K562 (cell line): Measurements from ENCODE around the gene AGPAT1. TPM values are rescaled to one million over a fixed set of nuclear protein-coding genes. Genes with fewer than 3 reads are reported as not detected.
A peak's percentile ranks its signal among the peaks of the same experiment; 100 is the strongest.

Experiments used
- ATAC-seq: fragments of 200-7000 bp; cut with Tn5 transposase; 3 replicates; pipeline ENCODE4 v1.9.1; 2020; ENCODE audit warnings: moderate library complexity
- BruUV-seq: library from RNA; stranded (reverse); fragments of 400-500 nt; replicated peaks from 2 replicates; lab custom pipeline; 2021; lab: Mats Ljungman, UMichigan
- CTCF ChIA-PET: fragments of 300-600 bp; formaldehyde crosslinking; extraction: SDS; loops from one replicate; lab custom pipeline; 2021; ENCODE audit warnings: low intra/inter-chr PET ratio; lab: Yijun Ruan, JAX
- POLR2A ChIA-PET: fragments of 300-600, 350-650 bp; sonication (Branson Sonifier 250); formaldehyde crosslinking; extraction: SDS; loops from one replicate; lab custom pipeline; 2021; ENCODE audit warnings: antibody characterized with exemption, inconsistent platforms; lab: Yijun Ruan, JAX
- DNase-seq, 4 experiments: peaks; one replicate each; pipeline versions ENCODE4 v3.0.0 to v3.0.0-alpha.2; 2011 to 2018; ENCODE audit warnings: low spot score in 3 of 4, mixed read lengths in 3 of 4; ENCODE audit errors: extremely low read depth in 1 of 4
- FAIRE-seq: peaks from 2 replicates; lab custom pipeline; 2011; peaks lifted over from hg19 to GRCh38; lab: Jason Lieb, UNC
- H2AFZ ChIP-seq: 2 replicates; pipeline ENCODE4 v1.6.0; 2011; ENCODE audit warnings: low read depth, low read length, control low read depth, inconsistent platforms
- H3K27ac ChIP-seq: fragments of 200-600 bp; 3 replicates; pipeline ENCODE4 v1.8.0; 2011; ENCODE audit warnings: low read depth, mild to moderate bottlenecking, control low read depth, inconsistent platforms, low read length, moderate library complexity, mixed read lengths; ENCODE audit errors: extremely low read depth
- H3K27me3 ChIP-seq, 2 experiments: fragments of 300-600 bp in 1 of 2; 2 replicates in 1 of 2; 3 replicates in 1 of 2; pipeline versions ENCODE4 v1.6.0 to v1.8.0; 2011; ENCODE audit warnings: inconsistent platforms in 2 of 2, low read length in 2 of 2, mild to moderate bottlenecking in 1 of 2, mixed read lengths in 1 of 2, moderate library complexity in 1 of 2; ENCODE audit not compliant: control insufficient read depth in 2 of 2, insufficient read depth in 2 of 2
- H3K36me3 ChIP-seq: fragments of 300-600 bp; 3 replicates; pipeline ENCODE4 v1.8.0; 2011; ENCODE audit warnings: mild to moderate bottlenecking, low read length, inconsistent platforms; ENCODE audit not compliant: control insufficient read depth, insufficient read depth
- H3K4me1 ChIP-seq, 2 experiments: fragments of 200-600 bp in 1 of 2; replicated peaks in 1 of 2; 2 replicates in 1 of 2; 3 replicates in 1 of 2; pipeline versions ENCODE4 v1.5.1 to v1.8.0; 2011; ENCODE audit warnings: inconsistent platforms in 2 of 2, low read length in 2 of 2, mild to moderate bottlenecking in 1 of 2, mixed read lengths in 1 of 2, moderate library complexity in 1 of 2; ENCODE audit not compliant: control insufficient read depth in 2 of 2, insufficient read depth in 2 of 2
- H3K4me2 ChIP-seq: 2 replicates; pipeline ENCODE4 v1.6.1; 2011; ENCODE audit warnings: low read length, control low read depth, inconsistent platforms, mixed read lengths; ENCODE audit not compliant: insufficient read depth
- H3K4me3 ChIP-seq: fragments of 200-600 bp; sonication (generic), shearing (Covaris generic); 2 replicates; pipeline ENCODE4 v1.5.1; 2016; ENCODE audit warnings: control low read depth, inconsistent platforms
- H3K79me2 ChIP-seq: fragments of 200-600 bp; 3 replicates; pipeline ENCODE4 v1.8.0; 2011; ENCODE audit warnings: low read length, inconsistent platforms; ENCODE audit not compliant: control insufficient read depth, insufficient read depth
- H3K9ac ChIP-seq, 2 experiments: 2 replicates each; pipeline versions ENCODE4 v1.6.0 to v1.6.1; 2011; ENCODE audit warnings: low read depth in 2 of 2, low read length in 2 of 2, control low read depth in 1 of 2, inconsistent platforms in 1 of 2, mild to moderate bottlenecking in 1 of 2, mixed read lengths in 1 of 2; ENCODE audit not compliant: insufficient read depth in 1 of 2
- H3K9me1 ChIP-seq: one replicate; pipeline ENCODE4 v1.6.0; 2011; ENCODE audit warnings: inconsistent platforms, mild to moderate bottlenecking, low read length, moderate library complexity; ENCODE audit not compliant: control insufficient read depth, insufficient read depth
- H3K9me3 ChIP-seq: replicated peaks from 2 replicates; pipeline ENCODE4 v1.5.1; 2011; ENCODE audit warnings: low read depth, low read length, inconsistent platforms; ENCODE audit not compliant: control insufficient read depth, insufficient read depth
- H4K20me1 ChIP-seq: replicated peaks from 2 replicates; pipeline ENCODE4 v1.6.1; 2011; ENCODE audit warnings: low read length, inconsistent platforms, mixed read lengths; ENCODE audit not compliant: control insufficient read depth, insufficient read depth
- ILK ChIP-seq: fragments of 450-650 bp; IDR thresholded peaks from 2 replicates; pipeline ENCODE4 v1.6.1; 2016; ENCODE audit warnings: missing genetic modification characterization, low read depth, mild to moderate bottlenecking, missing compliant biosample characterization, moderate library complexity, borderline replicate concordance
- MAZ ChIP-seq, 2 experiments: fragments of 450-650 bp in 1 of 2; sonication (generic) in 1 of 2; formaldehyde crosslinking; IDR thresholded peaks in 1 of 2; conservative IDR thresholded peaks in 1 of 2; 2 replicates each; pipeline versions ENCODE4 v1.4.0 to v1.5.0; 2020; ENCODE audit warnings: mild to moderate bottlenecking in 1 of 2, missing genetic modification reagents in 1 of 2
- MEF2D ChIP-seq: conservative IDR thresholded peaks from 2 replicates; pipeline ENCODE4 v1.6.1; 2016; ENCODE audit warnings: low read depth, missing genetic modification characterization, missing compliant biosample characterization
- MYC ChIP-seq, 2 experiments: fragments of 250-450 bp in 1 of 2; sonication (Bioruptor Pico) in 1 of 2; IDR thresholded peaks; 2 replicates each; pipeline versions ENCODE4 v1.5.1 to v1.6.1; 2012 to 2021; ENCODE audit warnings: low read depth in 2 of 2, borderline replicate concordance in 1 of 2, improper control_type of control experiment in 1 of 2, low read length in 1 of 2, mild to moderate bottlenecking in 1 of 2, moderate library complexity in 1 of 2
- NBN ChIP-seq: fragments of 450-650 bp; IDR thresholded peaks from 2 replicates; pipeline ENCODE4 v1.6.1; 2016; ENCODE audit warnings: low read depth, mild to moderate bottlenecking
- NFIX ChIP-seq: fragments of 250-450 bp; sonication (Bioruptor Pico); IDR thresholded peaks from 2 replicates; pipeline ENCODE4 v1.4.0; 2020; ENCODE audit warnings: low read depth, mild to moderate bottlenecking, moderate library complexity
- POLR2AphosphoS2 ChIP-seq: IDR thresholded peaks from 2 replicates; pipeline ENCODE4 v1.6.1; 2012; ENCODE audit warnings: low read length, improper control_type of control experiment
- WGBS: fragments of 100-300 bp; shearing (Covaris generic); methylation state at CpG from one replicate; pipeline ENCODE4 v1.1.6; 2016; ENCODE audit warnings: low coverage, mixed read lengths; ENCODE audit not compliant: insufficient coverage; ENCODE audit errors: missing lambda C conversion rate; 5-methylcytosine and 5-hydroxymethylcytosine counted together
- in situ Hi-C: fragments of 300-500 bp; cut with MboI; formaldehyde crosslinking; loops from 4 replicates; pipeline ENCODE4 v1.15.0; 2018; ENCODE audit warnings: inconsistent platforms, mixed read lengths
- intact Hi-C: fragments of 100-400 bp; cut with micrococcal nuclease; formaldehyde crosslinking; loops from 2 replicates; pipeline ENCODE4 v1.14.2; 2022
- polyA plus RNA-seq, 8 experiments: library from polyadenylated mRNA; depleted of rRNA in 4 of 8; stranded (reverse) in 5 of 8; unstranded in 3 of 8; fragments of >200 nt; fragmentation: Nextera tagmentation in 2 of 8; fragmentation: Illumina TruSeq in 1 of 8; extraction: Ambion mirVana in 2 of 8; extraction: Trizol in 1 of 8; gene quantifications; 2 replicates each; pipeline versions ENCODE4 v1.2.1 to v1.2.3, GENCODE V29; 2011 to 2014; ENCODE audit warnings: inconsistent platforms in 1 of 8, missing spikeins in 1 of 8
- total RNA-seq, 7 experiments: library from RNA; depleted of rRNA in 6 of 7; stranded (reverse); fragments of >200 nt in 6 of 7; fragmentation: Illumina TruSeq in 2 of 7; extraction: Trizol in 2 of 7; gene quantifications; 2 replicates each; pipeline versions ENCODE4 v1.2.1 to v1.2.3, GENCODE V29; 2011 to 2021; ENCODE audit warnings: low replicate concordance in 1 of 7

Gene AGPAT1
- total and polyA plus RNA-seq, 9 of the 15 experiments (the other 6 are each of a cell fraction or from before 2014, with no cell fraction given), result 37.9 to 176 (median 69.4) TPM

GRCh38 chr6:32120573-32121059 is 55.3 kb downstream of the AGPAT1 start (continued):
- no peak for TF ChIP-seq ILK
- TF ChIP-seq POLR2AphosphoS2, result no peak
- no peak for TF ChIP-seq NFIX (CRISPR knock-in tag)

GRCh38 chr6:32118782-32119628 is 56.9 kb downstream of the AGPAT1 start:
- no peaks in the 10 kb centered on the region for H3K27me3 ChIP-seq
- no TSS peak for BruUV-seq
- WGBS, result 12% methylated on average over 17 of the region's 17 CpGs
- DNase-seq (peak; percentile 86 to 93 (median 88)), ATAC-seq (peak; percentile 96), FAIRE-seq (peak; percentile 95)
- peak overlapping the region; percentile 13 to 39; a peak in 2 of 4 replicates for H3K9ac ChIP-seq
- in situ Hi-C loops, result no loop called here
- no peaks in the 10 kb centered on the region for H3K79me2 ChIP-seq
- no peaks in the 10 kb centered on the region for H3K9me3 ChIP-seq
- CTCF ChIA-PET, result interaction anchor here (0.8 to 2.5 kb wide), 6 partner anchors 9 to 79 kb away, joined by 3 to 51 read pairs (median 4); partner anchors contain the start of genes ATF6B and PPT2
- peak overlapping the region; percentile 44 for H2AFZ ChIP-seq
- intact Hi-C loops, result loop anchor here (1.0 to 10.0 kb wide), 9 partner anchors 35 to 582 kb away; partner anchors contain the start of genes PPT2, RNF5 and ZBTB12
- H3K27ac ChIP-seq, result peak overlapping the region; percentile 43; the same call in 2 of the 3 replicates
- H4K20me1 ChIP-seq, result no peaks in the 10 kb centered on the region
- H3K4me3 ChIP-seq, result no peak overlapping the region
- peaks cover 3% of the 10 kb centered on the region for H3K9me1 ChIP-seq
- H3K36me3 ChIP-seq, result peaks cover 73% of the 10 kb centered on the region
- H3K4me2 ChIP-seq, result peak overlapping the region; percentile 57
- POLR2A ChIA-PET, result interaction anchor here (0.6 to 4.6 kb wide), 10 partner anchors 9 to 232 kb away, joined by 3 to 25 read pairs (median 4); partner anchors contain the start of genes ATF6B, FKBPL, RNF5 and TNXB
- peaks cover 7 to 8% of the 10 kb centered on the region in 2 experiments; a peak in 4 of 5 replicates for H3K4me1 ChIP-seq
- TF ChIP-seq MAZ (CRISPR knock-in tag; conservative IDR thresholded peaks at IDR 0.05 in 1 of 2, IDR thresholded peaks at IDR 0.05 in 1 of 2) (peak; percentile 44 to 62; a peak in 2 of 4 replicates), NBN (peak; percentile 51; the same call in 1 of the 2 replicates), MEF2D (tag) (no peak), MYC (IDR thresholded peaks at IDR 0.05; ENCODE audit: low read depth, low read length) (no peak; the same call in 1 of the 2 replicates), MYC (CRISPR knock-in tag; IDR thresholded peaks at IDR 0.05; ENCODE audit: borderline replicate concordance, low read depth) (peak; percentile 69; the same call in 1 of the 2 replicates)
